ENCODE results near the gene CCDC185.

- TF ChIP-seq ZBTB7A (IDR thresholded peaks at IDR 0.05; ENCODE audit: low read depth): no peak
- TF ChIP-seq TEAD4 (IDR thresholded peaks at IDR 0.05): no peak
- no peak for TF ChIP-seq EP300 (IDR thresholded peaks at IDR 0.05; ENCODE audit: borderline replicate concordance)
- no peak for TF ChIP-seq EGR1 (IDR thresholded peaks at IDR 0.05)
- TF ChIP-seq, protein P1, sequence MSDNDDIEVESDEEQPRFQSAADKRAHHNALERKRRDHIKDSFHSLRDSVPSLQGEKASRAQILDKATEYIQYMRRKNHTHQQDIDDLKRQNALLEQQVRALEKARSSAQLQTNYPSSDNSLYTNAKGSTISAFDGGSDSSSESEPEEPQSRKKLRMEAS (IDR thresholded peaks at IDR 0.05): no peak
- no peak for TF ChIP-seq RAD21 (IDR thresholded peaks at IDR 0.05; ENCODE audit: low read depth)
Measured at GRCh38 chr1:223419561-223419960, 26.3 kb downstream of the CCDC185 start.
